ENCODE measurements around the gene RAB37. TPM values are rescaled to one million over a fixed set of nuclear protein-coding genes. Genes with fewer than 3 reads are reported as not detected.

RAB37 gene
- polyA plus RNA-seq, 4 donors: 4.0 to 6.0 (median 5.4) TPM

DNA sequence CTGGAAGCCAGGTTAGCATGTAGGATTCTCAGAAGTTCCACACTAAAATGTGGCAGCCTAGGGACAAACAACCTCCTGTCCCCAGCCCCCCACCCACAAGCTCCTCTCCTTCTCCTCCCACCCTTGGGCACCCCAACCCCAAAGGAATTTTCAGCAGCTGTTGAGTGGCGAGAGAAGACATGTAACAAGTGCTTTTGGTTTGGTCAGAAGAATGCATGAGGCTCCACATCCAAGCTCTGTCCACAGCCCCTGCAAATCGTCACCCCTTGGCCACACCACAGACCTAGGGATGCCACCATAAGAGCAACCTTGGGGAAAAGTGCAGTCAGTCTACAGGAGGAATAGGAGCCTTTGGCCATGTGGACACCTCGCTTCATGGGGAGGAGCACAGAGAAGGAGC lies 11.9 kb upstream of the RAB37 start:
- no peak for DNase-seq (ENCODE audit: low read depth in 4 of 4, low spot score in 3 of 4)

DNA sequence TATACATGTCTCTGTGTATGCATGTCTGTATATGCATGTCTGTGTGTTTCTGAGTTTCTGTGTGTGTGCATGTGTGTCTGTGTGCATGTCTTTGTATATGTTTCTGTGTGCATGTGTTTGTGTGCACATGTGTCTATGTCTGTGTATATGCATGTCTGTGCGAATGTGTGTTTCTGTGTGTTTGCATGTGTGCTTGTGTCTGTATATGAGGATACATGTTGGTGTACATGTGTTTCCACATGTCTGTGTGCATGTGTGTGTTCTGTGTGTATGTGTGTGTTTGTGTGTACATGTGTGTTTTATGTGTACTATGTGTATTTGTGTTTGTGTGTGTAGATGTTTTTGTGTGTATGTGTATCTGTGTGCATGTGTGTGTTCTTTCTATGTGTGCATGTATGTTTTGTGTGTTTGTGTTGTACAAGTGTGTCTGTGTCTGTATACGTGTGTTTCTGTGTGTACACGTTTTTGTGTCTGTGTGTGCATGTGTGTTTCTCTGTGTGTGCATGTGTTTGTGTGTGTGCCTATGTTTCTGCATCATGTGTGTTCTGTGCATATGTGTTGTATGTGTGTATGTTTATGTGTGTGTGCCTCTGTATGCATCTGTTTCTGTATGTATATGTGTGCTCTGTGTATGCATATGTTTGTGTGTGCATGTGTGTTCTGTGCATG lies 8.9 kb upstream of the RAB37 start:
- no peak for DNase-seq (ENCODE audit: low read depth in 4 of 4, low spot score in 3 of 4)

DNA sequence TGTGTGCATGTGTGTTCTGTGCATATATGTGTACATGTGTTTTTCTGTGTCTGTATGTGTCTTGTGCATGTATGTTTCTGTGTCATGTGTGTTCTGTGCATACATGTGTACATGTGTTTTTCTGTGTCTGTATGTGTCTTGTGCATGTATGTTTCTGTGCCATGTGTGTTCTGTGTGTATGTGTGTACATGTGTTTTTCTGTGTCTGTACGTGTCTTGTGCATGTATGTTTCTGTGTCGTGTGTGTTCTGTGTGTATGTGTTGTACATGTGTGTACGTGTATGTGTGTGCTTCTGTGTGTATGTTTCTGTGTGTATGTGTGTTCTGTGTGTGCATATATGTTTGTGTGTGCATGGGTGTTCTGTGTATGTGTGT lies 8.4 kb upstream of the RAB37 start:
- no peak for DNase-seq (ENCODE audit: low read depth in 4 of 4, low spot score in 3 of 4)

GRCh38 chr17:74729368-74729767 lies 7.7 kb upstream of the RAB37 start:
- DNase-seq (ENCODE audit: low read depth in 4 of 4, low spot score in 3 of 4): no peak

- DNase-seq (ENCODE audit: low read depth in 4 of 4, low spot score in 3 of 4): no peak
Observed at GRCh38 chr17:74729866-74730265, 7.2 kb upstream of the RAB37 start.

GRCh38 chr17:74730491-74731346 lies 6.3 kb upstream of the RAB37 start:
- DNase-seq (ENCODE audit: low read depth in 4 of 4, low spot score in 3 of 4): no peak

DNA sequence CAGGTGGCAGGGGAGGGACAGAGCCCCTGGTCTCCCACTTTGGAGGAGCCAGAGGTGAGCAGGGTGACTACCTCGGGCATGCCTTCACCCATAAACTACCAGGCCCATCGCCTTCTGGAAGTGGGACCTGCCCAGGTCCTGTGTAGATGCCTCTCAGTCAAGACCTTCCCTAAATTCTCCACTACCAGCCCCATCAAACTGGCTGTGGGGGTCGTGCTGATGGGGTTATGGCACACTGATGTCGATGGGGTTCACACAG lies 5.8 kb upstream of the RAB37 start:
- DNase-seq (ENCODE audit: low read depth in 4 of 4, low spot score in 3 of 4): no peak

DNA sequence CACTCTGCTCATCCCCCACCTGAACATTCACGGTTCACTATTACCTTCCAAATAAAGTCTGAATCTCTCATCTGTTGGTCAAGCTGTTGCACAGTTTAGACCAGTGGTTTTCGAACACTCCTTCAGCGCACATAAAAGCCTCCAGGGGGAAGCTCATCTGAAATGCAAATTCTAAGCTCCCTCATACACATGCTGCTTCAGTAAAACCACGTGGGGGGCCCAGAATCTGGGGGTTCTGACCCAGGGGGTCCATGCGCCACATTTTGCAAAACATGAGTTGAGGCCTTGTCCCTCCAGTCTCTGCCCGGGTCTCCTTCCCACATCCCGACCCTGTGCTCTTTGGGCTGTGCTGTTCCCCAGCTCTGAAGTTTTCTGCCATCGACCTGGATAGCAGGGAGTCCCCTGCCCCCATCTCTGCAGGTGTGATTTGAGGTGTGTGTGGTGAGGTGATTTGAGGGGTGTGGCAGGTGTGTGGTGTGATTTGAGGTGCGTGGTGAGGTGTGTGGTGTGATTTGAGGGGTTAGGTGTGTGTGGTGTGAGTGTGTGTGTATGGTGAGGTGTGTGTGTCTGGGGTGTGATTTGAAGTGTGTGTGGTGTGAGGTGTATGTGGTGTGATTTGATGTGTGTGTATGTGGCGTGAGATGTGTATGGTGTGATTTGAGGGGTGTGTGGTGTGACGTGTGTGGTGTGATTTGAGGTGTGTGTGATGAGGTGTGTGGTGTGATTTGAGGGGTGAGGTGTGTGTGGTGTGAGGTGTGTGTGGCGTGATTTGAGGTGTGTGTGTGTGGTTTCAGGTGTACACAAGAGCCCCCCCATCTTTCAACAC lies 4.8 kb upstream of the RAB37 start:
- no peak for DNase-seq (ENCODE audit: low read depth in 4 of 4, low spot score in 3 of 4)

DNA sequence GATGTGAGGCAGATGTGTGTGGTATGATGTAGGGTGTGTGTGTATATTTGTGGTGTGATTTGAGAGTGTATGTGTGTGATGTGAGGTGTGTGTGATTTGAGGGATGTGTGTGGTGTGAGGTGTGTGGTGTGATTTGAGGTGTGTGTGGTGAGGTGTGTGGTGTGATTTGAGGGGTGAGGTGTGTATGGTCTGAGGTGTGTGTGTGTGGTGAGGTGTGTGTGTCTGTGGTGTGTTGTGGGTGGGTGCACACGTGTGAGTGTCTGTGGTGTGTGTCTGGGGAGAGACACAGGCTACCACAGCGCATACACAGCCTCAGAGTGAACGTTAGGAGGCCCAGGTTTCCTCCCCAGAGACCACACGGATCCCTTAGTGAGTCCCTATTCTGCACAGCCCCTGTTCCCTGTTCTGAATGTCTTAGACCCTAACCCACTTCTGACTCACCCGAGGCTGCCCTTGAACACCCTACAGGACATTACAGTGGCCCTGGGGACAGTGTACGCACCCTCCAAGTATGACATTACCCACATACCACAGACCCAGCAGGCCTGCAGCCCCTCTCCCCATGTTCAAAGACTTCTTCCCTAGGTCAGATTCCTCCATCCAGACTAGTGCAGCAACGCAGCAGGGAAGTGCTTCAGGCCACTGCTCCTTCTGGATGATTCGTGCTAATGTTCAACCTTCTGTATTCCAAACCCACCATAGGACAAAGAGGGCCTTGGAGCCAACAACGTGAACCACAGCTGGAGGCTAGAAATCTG lies 3.5 kb upstream of the RAB37 start:
- DNase-seq (ENCODE audit: low read depth in 4 of 4, low spot score in 3 of 4): no peak

DNA sequence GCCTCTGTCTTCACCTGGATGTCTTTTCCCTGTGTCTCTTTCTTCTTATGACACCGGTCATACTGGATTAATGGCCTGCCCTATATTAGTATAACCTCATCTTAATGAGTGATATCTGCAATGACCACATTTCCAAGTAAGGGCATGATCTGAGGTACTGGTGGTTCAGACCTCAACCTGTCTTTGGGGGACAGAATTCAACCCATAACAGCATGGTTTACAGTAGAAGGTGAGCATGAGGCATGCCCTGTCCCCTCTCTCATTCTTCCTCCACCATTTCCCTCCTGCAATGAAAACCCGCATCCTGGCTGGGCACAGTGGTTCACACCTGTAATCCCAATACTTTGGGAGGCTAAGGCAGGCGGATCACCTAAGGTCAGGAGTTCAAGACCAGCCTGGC lies 2.8 kb upstream of the RAB37 start:
- DNase-seq (ENCODE audit: low read depth in 4 of 4, low spot score in 3 of 4): no peak

DNA sequence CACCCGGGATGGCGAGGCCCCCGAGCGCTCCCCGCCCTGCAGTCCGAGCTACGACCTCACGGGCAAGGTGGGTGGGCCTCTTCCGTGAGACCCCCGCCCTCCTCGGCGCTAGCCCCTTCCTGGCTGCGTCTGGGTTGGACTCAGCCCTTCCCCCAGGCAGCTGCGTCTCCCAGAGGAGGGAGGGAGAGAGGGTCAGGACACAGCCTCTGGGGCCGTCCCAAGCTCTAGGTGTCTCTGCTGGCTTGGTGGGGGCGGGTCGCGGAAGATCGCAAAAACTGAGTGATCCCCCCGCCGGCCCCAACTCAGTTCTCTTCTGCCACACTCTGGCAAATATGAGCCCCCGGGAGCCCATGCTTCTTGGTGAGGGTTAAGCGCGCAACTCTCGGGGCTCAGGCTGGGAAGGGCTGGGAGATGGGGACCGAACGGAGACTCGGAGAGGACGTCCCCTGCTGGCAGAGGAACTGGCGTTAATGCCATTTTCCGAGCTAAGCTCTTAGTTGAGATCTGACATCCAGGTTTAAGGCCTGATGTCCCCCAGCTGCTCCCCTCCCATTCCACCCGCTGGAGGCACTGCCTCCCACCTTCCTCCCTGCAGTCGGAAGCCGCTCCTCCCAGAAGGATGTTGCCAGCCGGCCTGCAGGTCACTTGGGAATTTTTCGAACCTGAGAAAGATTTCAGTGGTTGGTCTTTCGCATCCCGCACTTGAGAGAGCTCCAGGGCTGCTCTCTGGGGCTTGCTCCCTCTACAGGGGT lies 419 bp downstream of the RAB37 start:
- DNase-seq (ENCODE audit: low read depth in 4 of 4, low spot score in 3 of 4): no peak

GRCh38 chr17:74738051-74738996 lies 1.3 kb downstream of the RAB37 start:
- DNase-seq (ENCODE audit: low read depth in 4 of 4, low spot score in 3 of 4): no peak

- no peak for DNase-seq (ENCODE audit: low read depth in 4 of 4, low spot score in 3 of 4)
Observed at GRCh38 chr17:74739227-74739831, 2.3 kb downstream of the RAB37 start.

DNA sequence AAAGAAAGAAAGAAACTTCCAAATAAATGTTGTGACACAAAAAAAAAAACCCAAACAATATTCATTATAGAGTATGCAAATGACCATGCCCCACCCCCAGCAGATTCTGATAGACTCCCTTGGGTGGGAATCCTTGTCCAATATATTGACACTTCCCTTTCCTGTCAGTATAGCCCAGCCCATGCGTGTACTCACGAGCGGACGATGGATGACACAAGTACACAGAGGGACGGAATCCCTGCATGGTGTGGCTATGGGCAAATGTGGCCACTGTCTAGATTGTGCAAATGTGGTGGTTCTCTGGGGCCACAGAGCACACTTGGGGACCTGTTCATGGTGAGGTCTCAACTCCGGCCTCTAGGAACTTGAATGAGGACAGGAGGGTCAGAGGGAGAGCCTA lies 3.1 kb downstream of the RAB37 start:
- DNase-seq (ENCODE audit: low read depth in 4 of 4, low spot score in 3 of 4): no peak

- DNase-seq (ENCODE audit: low read depth in 4 of 4, low spot score in 3 of 4): no peak
Observed at GRCh38 chr17:74740641-74741387, 3.8 kb downstream of the RAB37 start.

DNA sequence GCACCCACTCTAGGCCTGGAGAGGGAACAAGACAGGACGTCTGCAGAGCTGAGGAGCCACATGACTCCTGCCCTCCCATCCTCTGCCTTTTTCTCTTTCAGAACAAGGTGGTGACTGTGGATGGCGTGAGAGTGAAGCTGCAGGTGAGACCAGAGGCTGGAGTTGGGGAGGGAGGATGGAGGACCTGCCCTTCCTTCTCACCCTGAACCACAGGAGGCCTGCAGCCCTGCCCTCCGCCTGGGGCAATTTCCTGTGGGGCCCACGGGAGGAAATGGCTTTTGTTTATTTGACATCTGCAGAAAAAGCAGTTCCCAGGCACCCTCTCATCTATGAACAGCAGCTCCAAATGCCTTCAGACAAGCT lies 5.1 kb downstream of the RAB37 start:
- DNase-seq (ENCODE audit: low read depth in 4 of 4, low spot score in 3 of 4): no peak

- no peak for DNase-seq (ENCODE audit: low read depth in 4 of 4, low spot score in 3 of 4)
Observed at GRCh38 chr17:74742978-74743545, 6.0 kb downstream of the RAB37 start.

GRCh38 chr17:74743755-74744154 lies 6.7 kb downstream of the RAB37 start:
- no peak for DNase-seq (ENCODE audit: low read depth in 4 of 4, low spot score in 3 of 4)
